Measurements from ENCODE around the gene GLYATL1.

GRCh38 chr11:58992489-58992888 is 53.2 kb downstream of the GLYATL1 start:
- no peak for TF ChIP-seq CTCF (IDR thresholded peaks at IDR 0.05; ENCODE audit: control extremely low read depth in 1 of 3, insufficient read depth in 1 of 3, low read depth in 1 of 3, low read length in 3 of 3)
- TF ChIP-seq MAX (IDR thresholded peaks at IDR 0.05), result no peak
- no peak for TF ChIP-seq ATF3 (IDR thresholded peaks at IDR 0.05; ENCODE audit: insufficient read depth, low read depth, low read length)
- no peak for TF ChIP-seq POLR2A (IDR thresholded peaks at IDR 0.05; ENCODE audit: control extremely low read depth in 1 of 2, low read depth in 2 of 2, low read length in 2 of 2)
- TF ChIP-seq E2F6 (IDR thresholded peaks at IDR 0.05), result no peak
- no peak for TF ChIP-seq EP300 (IDR thresholded peaks at IDR 0.05; ENCODE audit: borderline replicate concordance in 1 of 2, low read depth in 2 of 2, low read length in 2 of 2)
- TF ChIP-seq RBBP5 (IDR thresholded peaks at IDR 0.05; ENCODE audit: borderline replicate concordance, low read depth, low read length), result no peak
- no peak for TF ChIP-seq EZH2 (IDR thresholded peaks at IDR 0.05; ENCODE audit: low read depth, low read length, severe bottlenecking)
- TF ChIP-seq USF2 (IDR thresholded peaks at IDR 0.05; ENCODE audit: low read length), result no peak
- no peak for TF ChIP-seq NRF1 (IDR thresholded peaks at IDR 0.05; ENCODE audit: low read depth, low read length)
- no peak for TF ChIP-seq POLR2AphosphoS5 (IDR thresholded peaks at IDR 0.05; ENCODE audit: low read depth, low read length)
- no peak for TF ChIP-seq BRCA1 (IDR thresholded peaks at IDR 0.05; ENCODE audit: low read depth, low read length)
- no peak for TF ChIP-seq ATF2 (IDR thresholded peaks at IDR 0.05; ENCODE audit: low read length)
